Endothelial cell (in vitro differentiated cells): ENCODE results near the gene AMIGO2. TPM values are rescaled to one million over a fixed set of nuclear protein-coding genes. Genes with fewer than 3 reads are reported as not detected.
"Not testable (repeated sequence)": the region's sequence is repeated elsewhere in the genome, so short reads cannot be mapped to it uniquely, and the experiment has no call there.

ENCODE experiments used
- DNase-seq: peaks from one replicate; pipeline ENCODE4 v3.0.0; 2021; ENCODE audit warnings: low spot score
- H3K27ac Mint-ChIP-seq: one replicate; pipeline ENCODE4 v1.8.0; 2021; ENCODE audit warnings: mixed read lengths, inconsistent platforms; ENCODE audit not compliant: unreplicated experiment
- H3K27me3 Mint-ChIP-seq: one replicate; pipeline ENCODE4 v1.8.0; 2021; ENCODE audit warnings: mild to moderate bottlenecking, moderate library complexity, mixed read lengths, inconsistent platforms; ENCODE audit not compliant: unreplicated experiment
- H3K36me3 Mint-ChIP-seq: one replicate; pipeline ENCODE4 v1.8.0; 2021; ENCODE audit warnings: mild to moderate bottlenecking, low read depth, mixed read lengths, inconsistent platforms; ENCODE audit not compliant: unreplicated experiment
- H3K4me1 Mint-ChIP-seq: one replicate; pipeline ENCODE4 v1.8.0; 2021; ENCODE audit warnings: mild to moderate bottlenecking, mixed read lengths, inconsistent platforms; ENCODE audit not compliant: unreplicated experiment
- H3K4me3 Mint-ChIP-seq: one replicate; pipeline ENCODE4 v1.8.0; 2021; ENCODE audit warnings: mild to moderate bottlenecking, mixed read lengths, inconsistent platforms; ENCODE audit not compliant: unreplicated experiment
- H3K9me3 Mint-ChIP-seq: one replicate; pipeline ENCODE4 v1.8.0; 2021; ENCODE audit warnings: mixed read lengths, inconsistent platforms; ENCODE audit not compliant: unreplicated experiment
- total RNA-seq: library from RNA; stranded (reverse); fragmentation: NEBNext Ultra II Directional; extraction: Animal tissue kit (Norgen Biotek cat#: 25700); gene quantifications from one replicate; pipeline ENCODE4 v1.2.1, GENCODE V29; 2021; ENCODE audit not compliant: unreplicated experiment
- TF ChIP-seq, protein P1 (sequence below): fragments of 200-600 bp; sonication (generic); IDR thresholded peaks from one replicate; pipeline ENCODE4 v1.5.0; 2021; ENCODE audit warnings: antibody characterized with exemption; ENCODE audit not compliant: unreplicated experiment

Gene AMIGO2
- total RNA-seq, 1 donor from 2014 or later, result 24.2 TPM

DNA sequence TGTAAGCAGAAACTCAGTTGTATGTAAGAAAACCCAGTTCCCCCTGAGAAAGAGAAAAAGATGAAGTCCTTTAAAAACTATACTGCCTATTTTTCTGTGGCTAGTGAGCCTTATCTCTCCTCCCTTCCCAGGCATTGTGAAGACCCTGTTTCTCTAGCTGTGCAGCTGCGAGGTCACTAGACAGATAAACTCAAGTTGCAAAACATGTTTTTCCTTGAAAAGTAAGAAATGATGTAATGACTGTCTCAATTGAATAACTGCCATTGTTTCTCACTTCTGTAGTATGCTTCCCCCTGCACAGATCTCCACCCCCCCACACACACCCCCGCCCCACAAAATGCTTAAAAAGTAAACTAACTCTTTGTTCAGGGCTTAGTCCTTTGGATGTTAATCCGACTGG lies 23.9 kb downstream of the AMIGO2 start:
- H3K9me3 Mint-ChIP-seq, H3K4me1 Mint-ChIP-seq, H3K4me3 Mint-ChIP-seq, H3K27ac Mint-ChIP-seq, DNase-seq, H3K27me3 Mint-ChIP-seq: not testable (repeated sequence)
- H3K36me3 Mint-ChIP-seq, result peaks cover 31% of the 10 kb centered on the region

DNA sequence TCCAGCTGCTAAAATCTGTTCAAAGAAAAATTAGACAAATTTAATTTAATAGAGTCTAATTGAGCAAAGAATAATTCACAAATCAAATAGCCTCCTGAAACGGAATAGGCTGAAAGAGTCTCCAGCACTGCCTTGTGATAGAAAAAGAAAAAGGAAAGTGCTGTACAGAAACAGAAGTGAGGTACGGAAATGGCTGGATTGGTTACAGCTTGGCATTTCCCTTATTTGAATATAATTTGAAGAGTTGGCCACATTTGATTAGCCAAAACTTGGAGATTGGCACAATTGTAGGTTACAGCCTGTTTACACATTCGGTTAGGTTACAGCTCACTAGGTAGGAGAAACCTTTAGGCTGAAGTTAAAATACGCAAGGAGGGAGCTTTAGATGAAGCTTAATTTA lies 25.1 kb downstream of the AMIGO2 start:
- no peak for DNase-seq
- Mint-ChIP-seq H3K36me3 (peaks cover 31% of the 10 kb centered on the region), H3K4me3 (no peak overlapping the region), H3K4me1 (no peaks in the 10 kb centered on the region), H3K27ac (no peak overlapping the region), H3K27me3 (peaks cover 5% of the 10 kb centered on the region), H3K9me3 (peaks cover 6% of the 10 kb centered on the region)
- TF ChIP-seq, protein P1, sequence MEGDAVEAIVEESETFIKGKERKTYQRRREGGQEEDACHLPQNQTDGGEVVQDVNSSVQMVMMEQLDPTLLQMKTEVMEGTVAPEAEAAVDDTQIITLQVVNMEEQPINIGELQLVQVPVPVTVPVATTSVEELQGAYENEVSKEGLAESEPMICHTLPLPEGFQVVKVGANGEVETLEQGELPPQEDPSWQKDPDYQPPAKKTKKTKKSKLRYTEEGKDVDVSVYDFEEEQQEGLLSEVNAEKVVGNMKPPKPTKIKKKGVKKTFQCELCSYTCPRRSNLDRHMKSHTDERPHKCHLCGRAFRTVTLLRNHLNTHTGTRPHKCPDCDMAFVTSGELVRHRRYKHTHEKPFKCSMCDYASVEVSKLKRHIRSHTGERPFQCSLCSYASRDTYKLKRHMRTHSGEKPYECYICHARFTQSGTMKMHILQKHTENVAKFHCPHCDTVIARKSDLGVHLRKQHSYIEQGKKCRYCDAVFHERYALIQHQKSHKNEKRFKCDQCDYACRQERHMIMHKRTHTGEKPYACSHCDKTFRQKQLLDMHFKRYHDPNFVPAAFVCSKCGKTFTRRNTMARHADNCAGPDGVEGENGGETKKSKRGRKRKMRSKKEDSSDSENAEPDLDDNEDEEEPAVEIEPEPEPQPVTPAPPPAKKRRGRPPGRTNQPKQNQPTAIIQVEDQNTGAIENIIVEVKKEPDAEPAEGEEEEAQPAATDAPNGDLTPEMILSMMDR, result no peak

DNA sequence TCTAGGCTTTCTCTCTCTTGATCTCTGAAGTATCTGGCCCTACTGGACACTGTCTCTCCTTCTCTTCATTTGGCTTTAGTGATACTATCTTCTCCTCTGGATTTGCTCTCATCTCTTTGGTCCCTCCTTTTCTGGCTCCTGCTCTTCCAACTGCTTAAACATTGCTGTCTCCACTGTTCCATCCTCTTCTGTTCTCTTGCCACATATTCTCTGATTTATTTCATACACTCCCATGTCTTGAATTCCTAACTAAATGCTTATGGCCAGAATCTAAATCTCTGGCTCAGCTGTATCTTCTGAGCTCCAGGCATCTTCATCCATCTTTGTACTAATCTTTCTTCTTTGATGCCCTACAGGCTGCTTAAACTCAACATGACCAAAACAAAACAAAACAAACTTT lies 25.8 kb downstream of the AMIGO2 start:
- peaks cover 5% of the 10 kb centered on the region for H3K27me3 Mint-ChIP-seq
- H3K4me3 Mint-ChIP-seq, result no peak overlapping the region
- peaks cover 31% of the 10 kb centered on the region for H3K36me3 Mint-ChIP-seq
- peaks cover 6% of the 10 kb centered on the region for H3K9me3 Mint-ChIP-seq
- H3K27ac Mint-ChIP-seq, result no peak overlapping the region
- H3K4me1 Mint-ChIP-seq, result no peaks in the 10 kb centered on the region
- DNase-seq, result no peak
- TF ChIP-seq, protein P1, result no peak

DNA sequence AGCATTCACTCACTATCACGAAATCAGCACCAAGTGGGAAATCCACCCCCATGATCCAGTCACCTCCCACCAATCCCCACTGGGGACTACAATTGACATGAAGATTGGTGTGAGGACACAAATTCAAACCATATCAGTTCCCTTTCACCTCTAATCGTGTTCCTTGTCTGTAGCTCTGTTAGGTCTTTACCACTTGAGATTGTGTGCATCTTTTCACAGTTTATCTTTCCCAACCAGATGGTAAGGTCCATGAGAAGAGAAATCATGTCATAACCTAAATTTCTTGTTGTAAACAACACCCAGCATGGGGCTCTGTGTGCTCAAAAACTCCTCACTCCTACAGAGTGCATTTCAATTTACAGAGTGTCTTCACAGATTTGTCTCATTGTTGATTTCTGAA lies 27.5 kb downstream of the AMIGO2 start:
- TF ChIP-seq, protein P1, result no peak
- peaks cover 6% of the 10 kb centered on the region for H3K9me3 Mint-ChIP-seq
- no peak overlapping the region for H3K4me3 Mint-ChIP-seq
- DNase-seq, result no peak
- H3K27ac Mint-ChIP-seq, result no peak overlapping the region
- no peaks in the 10 kb centered on the region for H3K4me1 Mint-ChIP-seq
- H3K36me3 Mint-ChIP-seq, result peaks cover 27% of the 10 kb centered on the region
- H3K27me3 Mint-ChIP-seq, result peaks cover 5% of the 10 kb centered on the region

DNA sequence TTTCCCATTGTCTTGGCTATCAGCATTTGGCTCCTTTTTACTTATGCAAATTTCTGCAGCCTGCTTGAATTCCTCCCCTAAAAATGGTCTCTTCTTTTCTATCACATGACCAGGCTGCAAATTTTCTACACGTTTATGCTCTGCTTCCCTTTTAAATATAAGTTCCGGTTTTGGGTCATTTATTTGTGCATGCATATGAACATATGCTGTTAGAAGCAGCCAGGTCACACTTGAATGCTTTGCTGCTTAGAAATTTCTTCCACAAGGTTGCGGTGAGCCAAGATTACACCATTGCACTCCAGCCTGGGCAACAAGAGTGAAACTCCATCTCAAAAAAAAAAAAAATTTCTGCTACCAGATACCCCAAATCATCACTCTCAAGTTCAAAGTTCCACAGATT lies 28.5 kb downstream of the AMIGO2 start:
- H3K9me3 Mint-ChIP-seq, H3K4me1 Mint-ChIP-seq, H3K27ac Mint-ChIP-seq, H3K27me3 Mint-ChIP-seq, DNase-seq, H3K4me3 Mint-ChIP-seq: not testable (repeated sequence)
- H3K36me3 Mint-ChIP-seq, result peaks cover 21% of the 10 kb centered on the region

DNA sequence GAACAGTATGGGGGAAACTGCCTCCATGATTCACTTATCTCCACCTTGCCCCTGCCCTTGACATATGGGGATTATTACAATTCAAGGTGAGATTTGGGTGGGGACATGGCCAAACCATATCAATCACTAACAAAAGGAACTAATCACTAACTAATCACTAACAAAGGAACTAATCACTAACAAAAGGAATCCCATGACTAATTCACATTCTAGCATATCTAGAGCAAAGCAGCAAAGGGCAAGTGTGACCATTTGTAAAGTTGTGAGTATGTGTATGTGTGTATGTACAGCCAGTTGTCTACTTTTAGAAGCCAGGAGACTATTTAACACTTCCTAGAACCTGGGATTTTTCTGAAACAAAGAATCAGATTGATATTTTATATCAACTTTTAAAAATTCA lies 31.2 kb downstream of the AMIGO2 start:
- no peak overlapping the region for H3K4me3 Mint-ChIP-seq
- H3K4me1 Mint-ChIP-seq, result no peaks in the 10 kb centered on the region
- no peak overlapping the region for H3K27ac Mint-ChIP-seq
- no peaks in the 10 kb centered on the region for H3K9me3 Mint-ChIP-seq
- TF ChIP-seq, protein P1, result no peak
- DNase-seq, result no peak
- H3K36me3 Mint-ChIP-seq, result peaks cover 16% of the 10 kb centered on the region
- H3K27me3 Mint-ChIP-seq, result no peaks in the 10 kb centered on the region
